Activated CD8-positive, alpha-beta memory T cell treated with anti-CD3 and anti-CD28 coated beads, Interleukin-2, amount 50 U/mL, for 48 hours (primary cell): Measurements from ENCODE around the gene MGAT4A.

Source experiments
- DNase-seq: peaks from one replicate; pipeline ENCODE4 v3.0.0-alpha.2; 2020

The MGAT4A gene

GRCh38 chr2:98649992-98650375 lies 80.9 kb downstream of the MGAT4A start:
- no peak for DNase-seq

GRCh38 chr2:98649135-98649991 lies 81.6 kb downstream of the MGAT4A start:
- peak; percentile 87 for DNase-seq

GRCh38 chr2:98648451-98648850 lies 82.5 kb downstream of the MGAT4A start:
- no peak for DNase-seq

GRCh38 chr2:98647636-98648035 lies 83.3 kb downstream of the MGAT4A start:
- no peak for DNase-seq

GRCh38 chr2:98643496-98644100 lies 87.3 kb downstream of the MGAT4A start:
- DNase-seq: no peak

- no peak for DNase-seq
Measured at GRCh38 chr2:98637401-98638147, 93.4 kb downstream of the MGAT4A start.

GRCh38 chr2:98634406-98635092 lies 96.4 kb downstream of the MGAT4A start:
- DNase-seq: peak; percentile 68

- DNase-seq: no peak
Measured at GRCh38 chr2:98632351-98632750, 98.6 kb downstream of the MGAT4A start.

GRCh38 chr2:98623657-98624056 lies 107.3 kb downstream of the MGAT4A start:
- no peak for DNase-seq

- no peak for DNase-seq
Measured at GRCh38 chr2:98617149-98617548, 113.8 kb downstream of the MGAT4A start.

- no peak for DNase-seq
Measured at GRCh38 chr2:98615481-98615880, 115.5 kb downstream of the MGAT4A start.

- DNase-seq: no peak
Measured at GRCh38 chr2:98614024-98614739, 116.8 kb downstream of the MGAT4A start.

- no peak for DNase-seq
Measured at GRCh38 chr2:98608962-98609604, 121.8 kb downstream of the MGAT4A start.

GRCh38 chr2:98608116-98608961 lies 122.6 kb downstream of the MGAT4A start, which contains the start of the genes COA5 and UNC50:
Gene COA5, minus strand, starts transcription at chr2:98608512. Its CDS starts 107 bp downstream, at chr2:98608405.
Gene UNC50, plus strand, starts transcription at chr2:98608589. Its CDS starts 1,171 bp downstream, at chr2:98609760.
- peak; percentile 96 for DNase-seq

- no peak for DNase-seq
Measured at GRCh38 chr2:98607741-98608115, 123.2 kb downstream of the MGAT4A start.

GRCh38 chr2:98607104-98607503 lies 123.8 kb downstream of the MGAT4A start:
- no peak for DNase-seq

- no peak for DNase-seq
Measured at GRCh38 chr2:98606431-98606830, 124.5 kb downstream of the MGAT4A start.

- DNase-seq: no peak
Measured at GRCh38 chr2:98605076-98605475, 125.9 kb downstream of the MGAT4A start.

GRCh38 chr2:98604547-98604946 lies 126.4 kb downstream of the MGAT4A start:
- DNase-seq: no peak

GRCh38 chr2:98601532-98602132 lies 129.3 kb downstream of the MGAT4A start:
- DNase-seq: no peak
